ENCODE data around the gene XDH.

- TF ChIP-seq, protein P1, sequence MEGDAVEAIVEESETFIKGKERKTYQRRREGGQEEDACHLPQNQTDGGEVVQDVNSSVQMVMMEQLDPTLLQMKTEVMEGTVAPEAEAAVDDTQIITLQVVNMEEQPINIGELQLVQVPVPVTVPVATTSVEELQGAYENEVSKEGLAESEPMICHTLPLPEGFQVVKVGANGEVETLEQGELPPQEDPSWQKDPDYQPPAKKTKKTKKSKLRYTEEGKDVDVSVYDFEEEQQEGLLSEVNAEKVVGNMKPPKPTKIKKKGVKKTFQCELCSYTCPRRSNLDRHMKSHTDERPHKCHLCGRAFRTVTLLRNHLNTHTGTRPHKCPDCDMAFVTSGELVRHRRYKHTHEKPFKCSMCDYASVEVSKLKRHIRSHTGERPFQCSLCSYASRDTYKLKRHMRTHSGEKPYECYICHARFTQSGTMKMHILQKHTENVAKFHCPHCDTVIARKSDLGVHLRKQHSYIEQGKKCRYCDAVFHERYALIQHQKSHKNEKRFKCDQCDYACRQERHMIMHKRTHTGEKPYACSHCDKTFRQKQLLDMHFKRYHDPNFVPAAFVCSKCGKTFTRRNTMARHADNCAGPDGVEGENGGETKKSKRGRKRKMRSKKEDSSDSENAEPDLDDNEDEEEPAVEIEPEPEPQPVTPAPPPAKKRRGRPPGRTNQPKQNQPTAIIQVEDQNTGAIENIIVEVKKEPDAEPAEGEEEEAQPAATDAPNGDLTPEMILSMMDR (IDR thresholded peaks at IDR 0.05), result no peak
- no peak for TF ChIP-seq POLR2A (IDR thresholded peaks at IDR 0.05)
Observed at GRCh38 chr2:31446848-31447247, 32.3 kb upstream of the XDH start.
